Muscle layer of duodenum (tissue), 2 donors: Measurements from ENCODE around the gene SCAP.

Experiments used
- H3K27ac ChIP-seq: one replicate; pipeline ENCODE4 v1.7.0; 2013; ENCODE audit warnings: mild to moderate bottlenecking, low read length
- H3K27me3 ChIP-seq: one replicate; pipeline ENCODE4 v1.7.0; 2013; ENCODE audit warnings: low read depth, mild to moderate bottlenecking, control low read depth, low read length
- H3K36me3 ChIP-seq, 2 donors: one replicate each; pipeline ENCODE4 v1.7.0; 2013; ENCODE audit warnings: low read length in 2 of 2, control low read depth in 1 of 2, mild to moderate bottlenecking in 1 of 2; ENCODE audit not compliant: insufficient read depth in 2 of 2, control insufficient read depth in 1 of 2
- H3K4me1 ChIP-seq, 2 donors: one replicate each; pipeline ENCODE4 v1.7.0; 2013; ENCODE audit warnings: low read length in 2 of 2, mild to moderate bottlenecking in 2 of 2, control low read depth in 1 of 2, moderate library complexity in 1 of 2; ENCODE audit not compliant: insufficient read depth in 2 of 2, control insufficient read depth in 1 of 2
- H3K4me3 ChIP-seq, 2 donors: one replicate each; pipeline ENCODE4 v1.7.0; 2013; ENCODE audit warnings: low read length in 2 of 2, low read depth in 1 of 2, mild to moderate bottlenecking in 1 of 2
- H3K9me3 ChIP-seq, 2 donors: one replicate each; pipeline ENCODE4 v1.7.0; 2013; ENCODE audit warnings: low read length in 2 of 2, control low read depth in 1 of 2, mild to moderate bottlenecking in 1 of 2; ENCODE audit not compliant: control insufficient read depth in 1 of 2
- donor health status: healthy.

SCAP gene

DNA sequence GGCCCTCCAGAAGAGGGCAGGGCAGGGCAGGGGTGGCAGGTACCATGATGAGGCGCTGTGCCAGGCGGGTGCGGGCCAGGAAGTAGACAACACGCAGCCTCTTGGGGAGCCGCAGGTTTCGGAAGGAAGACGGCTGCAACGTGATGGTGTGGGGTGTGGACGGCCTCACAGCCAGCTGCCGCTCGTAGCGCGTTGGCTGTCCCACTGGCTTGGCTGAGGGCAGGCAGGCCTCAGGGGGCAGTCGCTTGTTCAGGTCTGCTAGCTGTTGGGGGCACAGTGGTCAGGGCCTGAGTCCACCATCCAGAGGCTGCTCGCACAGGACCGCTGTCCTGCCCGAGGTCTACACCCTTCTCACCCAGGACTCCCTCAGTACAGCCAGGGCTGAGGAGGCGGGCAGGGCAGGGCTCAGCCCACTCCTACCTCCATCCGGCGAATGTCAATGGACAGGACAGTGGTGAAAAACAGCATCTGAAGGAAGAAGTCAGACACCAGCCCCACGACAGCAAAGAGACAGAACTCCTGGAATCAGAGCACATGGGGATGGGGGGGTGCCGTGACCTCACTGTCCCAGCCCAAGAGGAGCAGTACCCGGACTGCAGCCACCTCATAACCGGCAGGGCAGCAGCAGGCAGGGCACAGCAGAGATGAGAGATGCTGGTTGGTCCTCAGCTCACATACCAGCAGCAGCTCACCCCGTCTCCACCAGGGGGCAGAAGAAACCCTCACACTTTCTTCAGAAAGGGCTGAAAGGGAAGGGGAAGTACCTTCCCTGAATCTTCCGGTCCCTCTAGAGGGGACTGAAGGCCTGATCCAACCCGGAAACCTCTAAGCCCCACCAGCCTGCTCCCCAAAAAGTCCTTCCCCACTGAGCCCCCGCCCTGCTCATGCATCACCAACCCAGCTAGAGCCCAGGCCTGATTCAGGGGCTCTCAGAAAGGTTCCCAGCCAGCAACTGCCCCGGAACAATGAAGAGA is 54.9 kb downstream of the SCAP start:
- H3K36me3 ChIP-seq, result peaks cover 22 to 42% of the 10 kb centered on the region in 2 donors
- H3K27me3 ChIP-seq, result no peaks in the 10 kb centered on the region
- H3K9me3 ChIP-seq, result no peaks in the 10 kb centered on the region
- H3K27ac ChIP-seq, result peak overlapping the region; percentile 62
- H3K4me1 ChIP-seq, result peaks cover 6 to 15% of the 10 kb centered on the region in 2 donors
- peak overlapping the region in 1 of 2 donors; percentile 23 for H3K4me3 ChIP-seq

DNA sequence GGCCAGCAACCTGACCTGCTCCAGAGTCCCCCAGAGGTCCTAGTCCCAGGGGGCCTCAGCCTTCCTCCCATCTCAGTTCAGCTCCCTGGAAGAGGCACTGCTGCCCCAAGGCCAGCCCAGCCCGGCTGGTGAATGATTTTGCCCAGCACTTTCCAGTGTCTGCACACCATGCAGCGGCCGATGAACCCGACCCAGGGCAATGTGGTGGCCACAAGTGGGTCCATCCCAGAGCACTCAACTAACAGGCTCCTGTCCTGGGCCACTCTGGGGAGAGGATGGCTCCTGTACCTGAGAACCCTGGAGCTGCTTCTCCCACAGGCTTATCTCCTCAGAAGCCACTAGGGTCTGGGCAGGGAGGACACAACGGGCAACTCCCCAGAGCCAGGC is 55.7 kb downstream of the SCAP start:
- H3K4me1 ChIP-seq, result peaks cover 6 to 15% of the 10 kb centered on the region in 2 donors
- no peak overlapping the region for H3K4me3 ChIP-seq
- no peaks in the 10 kb centered on the region for H3K27me3 ChIP-seq
- H3K36me3 ChIP-seq, result peaks cover 24 to 42% of the 10 kb centered on the region in 2 donors
- no peak overlapping the region for H3K27ac ChIP-seq
- no peaks in the 10 kb centered on the region for H3K9me3 ChIP-seq

DNA sequence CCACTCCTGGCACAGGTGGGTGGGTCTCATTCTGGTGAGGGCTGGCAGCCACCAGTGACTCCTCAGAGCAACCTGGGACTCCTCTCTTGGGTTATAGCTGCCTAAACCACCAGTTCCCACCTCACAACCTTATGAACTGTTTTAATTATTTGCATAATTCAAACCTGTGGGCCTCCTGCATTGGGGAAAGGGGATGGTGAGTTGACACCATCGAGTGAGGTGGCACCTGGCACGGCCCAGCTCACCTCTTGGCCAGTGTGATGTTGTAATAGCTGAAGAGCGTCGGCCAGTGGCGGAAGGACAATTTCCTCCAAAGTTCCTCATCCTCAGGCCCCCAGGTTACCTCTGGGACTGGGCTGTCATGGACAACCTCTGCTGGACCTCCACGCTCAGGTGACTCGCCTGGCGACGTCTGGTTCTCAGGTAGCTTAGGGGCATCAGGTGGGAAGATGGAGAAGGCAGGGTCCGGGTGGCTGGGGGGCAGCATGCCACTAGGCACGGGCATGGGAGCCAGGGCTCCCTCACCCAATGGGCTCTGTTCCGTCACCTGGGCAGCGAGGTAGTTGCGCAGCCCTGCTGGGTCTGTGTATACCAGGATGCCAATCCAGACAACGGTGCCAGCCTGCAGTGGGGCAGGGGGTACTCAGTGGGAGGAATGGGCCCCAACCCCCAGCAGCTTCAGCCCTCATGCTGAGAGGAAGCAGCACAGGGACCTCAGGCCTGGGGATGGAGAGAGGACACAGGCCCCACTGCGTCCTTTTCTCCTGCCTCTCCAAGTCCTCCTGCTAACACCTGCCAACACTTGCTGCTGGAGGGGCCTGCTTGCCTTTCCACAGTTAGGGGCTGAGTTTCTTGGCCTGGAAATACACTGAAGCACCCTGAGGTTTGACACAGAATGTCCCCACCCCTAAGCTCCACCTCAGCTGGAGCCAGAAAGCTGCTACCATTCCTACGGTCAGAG is 56.4 kb downstream of the SCAP start:
- Histone ChIP-seq H3K4me3 (no peak overlapping the region), H3K27me3 (no peaks in the 10 kb centered on the region), H3K36me3 (peaks cover 23 to 46% of the 10 kb centered on the region in 2 donors), H3K4me1 (peaks cover 6 to 15% of the 10 kb centered on the region in 2 donors), H3K9me3 (no peaks in the 10 kb centered on the region), H3K27ac (no peak overlapping the region)

DNA sequence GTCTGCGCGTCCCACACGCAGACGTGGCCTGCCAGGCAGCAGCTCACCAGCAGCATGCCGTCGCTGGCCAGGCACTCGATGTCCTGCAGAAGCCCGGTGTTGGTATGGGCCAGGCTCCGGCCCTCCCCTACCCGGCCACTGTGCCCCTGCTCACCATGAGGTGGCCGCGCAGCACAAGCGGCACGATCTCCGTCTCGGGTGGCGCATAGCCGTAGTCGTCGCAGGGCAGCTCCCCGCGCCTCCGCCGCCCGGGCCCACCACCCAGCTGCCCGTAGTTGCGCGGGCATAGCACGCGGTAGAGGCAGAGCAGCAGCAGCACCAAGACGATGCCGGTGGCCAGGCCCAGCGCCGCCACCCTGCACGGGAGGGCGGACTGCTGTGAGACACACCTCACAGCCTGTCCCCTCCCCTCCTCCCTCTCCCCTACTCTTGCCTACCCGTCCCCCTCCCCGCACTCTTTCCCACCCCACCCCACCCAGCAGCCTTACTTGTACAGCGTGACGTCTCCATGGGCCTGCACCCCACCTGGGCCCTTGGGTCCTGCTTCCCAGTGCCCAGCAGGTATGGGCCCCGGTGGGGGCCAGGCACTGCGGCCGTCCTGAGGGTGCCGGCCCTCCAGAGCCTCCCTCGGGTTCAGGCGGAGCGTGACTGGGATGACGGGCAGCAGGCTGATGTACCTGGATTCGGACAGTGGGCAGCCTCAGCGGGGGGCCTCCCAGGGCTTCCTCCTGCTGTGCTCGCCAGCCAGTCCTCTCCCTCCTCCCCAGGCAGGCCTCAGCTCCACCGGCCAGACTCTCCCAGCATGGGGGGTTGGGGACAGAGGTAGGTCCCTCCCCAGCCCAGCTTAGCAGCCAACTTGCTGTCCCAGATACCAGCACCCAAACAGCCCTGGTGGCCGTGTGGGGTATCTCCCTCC is 57.3 kb downstream of the SCAP start:
- Histone ChIP-seq H3K4me1 (peaks cover 6 to 15% of the 10 kb centered on the region in 2 donors), H3K27me3 (no peaks in the 10 kb centered on the region), H3K4me3 (no peak overlapping the region), H3K9me3 (no peaks in the 10 kb centered on the region), H3K27ac (no peak overlapping the region), H3K36me3 (peaks cover 32 to 46% of the 10 kb centered on the region in 2 donors)

DNA sequence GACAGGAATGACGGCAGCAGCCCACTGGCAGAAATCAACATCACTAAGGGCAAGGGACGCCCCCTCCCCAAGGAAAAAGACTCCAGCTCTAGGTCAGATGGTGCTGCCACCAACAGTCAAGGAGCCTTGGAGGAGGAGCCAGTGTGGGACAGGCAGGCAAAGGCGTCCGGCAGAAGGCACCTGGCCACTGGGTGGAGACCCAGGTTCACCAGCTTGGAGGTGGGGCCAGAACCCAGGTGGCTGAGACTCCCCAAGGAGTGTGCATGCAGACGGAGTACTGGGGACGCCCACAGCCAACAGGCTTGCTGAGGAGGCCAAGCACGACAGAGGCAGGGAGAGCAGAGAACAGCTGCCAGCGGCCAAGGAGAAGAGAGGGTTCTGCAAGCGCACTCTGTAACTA is 59.7 kb downstream of the SCAP start:
- H3K27ac ChIP-seq, result no peak overlapping the region
- peaks cover 53 to 70% of the 10 kb centered on the region in 2 donors for H3K36me3 ChIP-seq
- peaks cover 0 to 4% of the 10 kb centered on the region in 2 donors for H3K4me1 ChIP-seq
- no peaks in the 10 kb centered on the region for H3K9me3 ChIP-seq
- no peak overlapping the region for H3K4me3 ChIP-seq
- no peaks in the 10 kb centered on the region for H3K27me3 ChIP-seq

DNA sequence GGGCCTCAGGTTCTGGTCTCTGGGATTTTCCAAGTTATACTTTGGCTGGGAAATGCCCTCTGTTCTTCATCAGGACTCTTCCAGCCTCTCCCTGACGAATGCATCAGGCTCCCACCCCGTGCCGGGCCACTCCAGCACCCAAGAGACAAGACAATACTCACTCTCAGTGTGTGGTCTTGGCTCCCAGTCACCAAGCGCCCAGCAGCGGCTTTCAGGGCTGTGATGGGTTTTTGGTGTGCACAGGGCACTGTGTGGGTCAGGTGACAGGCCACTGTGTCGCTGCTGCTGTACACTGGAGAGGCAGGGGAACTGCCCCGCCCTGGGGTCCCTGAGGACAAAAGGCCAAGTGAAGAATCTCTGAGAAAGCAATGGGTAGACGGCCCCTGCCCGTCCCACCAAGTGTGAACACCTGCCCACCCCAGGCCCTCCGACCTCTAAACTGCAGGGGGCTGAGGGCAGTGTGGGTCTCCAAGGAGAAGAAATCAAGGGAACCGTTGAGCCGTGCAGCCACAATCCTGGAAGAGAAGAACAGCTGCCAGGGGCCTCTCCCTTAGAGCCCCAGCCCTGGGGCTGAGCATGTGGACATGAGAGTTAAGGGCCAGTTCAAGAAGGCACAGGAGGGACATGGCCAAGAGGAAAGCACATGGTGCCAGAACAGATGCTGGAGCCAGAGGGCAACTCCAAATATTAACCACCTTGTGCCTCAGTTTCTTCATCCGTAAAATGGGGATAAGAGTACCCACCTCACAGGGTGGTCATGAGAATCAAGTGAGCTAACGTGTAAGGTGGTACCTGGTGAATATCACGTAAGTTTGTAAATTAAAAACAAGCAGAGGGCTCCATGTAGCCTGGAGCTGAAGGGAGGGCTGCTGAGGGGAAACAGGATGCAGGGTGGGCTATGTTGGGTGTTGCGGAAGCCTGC is 60.8 kb downstream of the SCAP start:
- H3K27ac ChIP-seq, result no peak overlapping the region
- H3K9me3 ChIP-seq, result no peaks in the 10 kb centered on the region
- peaks cover 47 to 71% of the 10 kb centered on the region in 2 donors for H3K36me3 ChIP-seq

DNA sequence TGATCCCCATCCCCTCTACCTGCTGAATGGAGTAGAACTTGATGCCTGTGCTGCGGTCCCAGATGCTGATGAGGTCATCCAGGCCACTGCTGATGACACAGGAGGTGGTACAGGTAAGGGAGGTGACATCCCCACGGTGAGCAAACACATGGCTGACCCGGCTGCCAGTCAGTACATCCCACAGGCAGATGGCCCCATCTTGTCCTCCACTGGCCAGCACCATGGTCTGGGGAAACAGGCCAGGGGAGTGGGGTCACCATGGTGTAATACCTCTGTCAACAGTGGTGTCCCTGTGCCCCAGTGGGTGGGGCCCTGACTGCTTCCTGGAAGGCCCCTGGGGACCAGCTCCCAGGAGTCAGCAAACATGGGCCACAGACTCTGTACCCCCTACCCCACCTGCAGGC is 61.6 kb downstream of the SCAP start:
- Histone ChIP-seq H3K27ac (no peak overlapping the region), H3K9me3 (no peaks in the 10 kb centered on the region)

More for the DNA sequence above, 60.8 kb downstream of the SCAP start:
- no peak overlapping the region for H3K4me3 ChIP-seq
- H3K4me1 ChIP-seq, result no peaks in the 10 kb centered on the region
- H3K27me3 ChIP-seq, result no peaks in the 10 kb centered on the region

DNA sequence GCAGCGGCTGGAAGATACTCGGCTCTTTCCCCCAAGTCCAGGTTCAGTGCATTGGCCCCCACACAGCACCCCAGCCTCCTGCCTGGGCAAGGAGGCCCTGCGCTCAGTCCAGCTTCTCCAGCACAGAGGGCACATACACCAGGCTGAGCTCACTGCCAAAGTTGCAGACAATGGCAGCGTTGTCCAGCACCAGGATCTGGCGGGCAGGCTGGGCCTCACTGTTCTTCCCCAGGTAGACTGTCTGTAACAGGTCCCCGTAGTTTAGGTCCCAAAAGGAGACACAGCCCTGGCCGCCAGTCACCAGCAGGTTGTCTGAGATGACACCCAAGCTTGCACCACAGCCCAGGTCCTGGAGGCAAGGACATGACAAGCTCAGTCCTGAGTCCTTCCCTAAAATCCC is 62.0 kb downstream of the SCAP start:
- peaks cover 47 to 80% of the 10 kb centered on the region in 2 donors for H3K36me3 ChIP-seq

More for the DNA sequence above, 61.6 kb downstream of the SCAP start:
- Histone ChIP-seq H3K27me3 (no peaks in the 10 kb centered on the region), H3K4me3 (no peak overlapping the region), H3K36me3 (peaks cover 46 to 76% of the 10 kb centered on the region in 2 donors), H3K4me1 (no peaks in the 10 kb centered on the region)

DNA sequence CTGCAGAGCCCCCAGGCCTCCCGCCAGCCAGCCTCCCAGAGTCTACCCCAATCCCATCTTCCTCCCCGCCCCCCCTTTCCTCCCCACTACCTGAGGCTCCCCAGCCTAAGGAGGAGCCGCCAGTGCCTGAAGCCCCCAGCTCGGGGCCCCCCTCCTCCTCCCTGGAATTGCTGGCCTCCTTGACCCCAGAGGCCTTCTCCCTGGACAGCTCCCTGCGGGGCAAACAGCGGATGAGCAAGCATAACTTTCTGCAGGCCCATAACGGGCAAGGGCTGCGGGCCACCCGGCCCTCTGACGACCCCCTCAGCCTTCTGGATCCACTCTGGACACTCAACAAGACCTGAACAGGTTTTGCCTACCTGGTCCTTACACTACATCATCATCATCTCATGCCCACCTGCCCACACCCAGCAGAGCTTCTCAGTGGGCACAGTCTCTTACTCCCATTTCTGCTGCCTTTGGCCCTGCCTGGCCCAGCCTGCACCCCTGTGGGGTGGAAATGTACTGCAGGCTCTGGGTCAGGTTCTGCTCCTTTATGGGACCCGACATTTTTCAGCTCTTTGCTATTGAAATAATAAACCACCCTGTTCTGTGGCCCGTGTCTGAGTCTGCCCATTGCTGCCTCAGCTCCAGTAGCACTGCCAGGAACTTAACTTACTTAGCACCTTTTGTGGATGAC is 62.8 kb downstream of the SCAP start:
- no peaks in the 10 kb centered on the region for H3K27me3 ChIP-seq
- peaks cover 53 to 85% of the 10 kb centered on the region in 2 donors for H3K36me3 ChIP-seq
- no peak overlapping the region for H3K27ac ChIP-seq
- H3K4me1 ChIP-seq, result no peaks in the 10 kb centered on the region
- no peaks in the 10 kb centered on the region for H3K9me3 ChIP-seq
- no peak overlapping the region for H3K4me3 ChIP-seq

More for the DNA sequence above, 62.0 kb downstream of the SCAP start:
- H3K9me3 ChIP-seq, result no peaks in the 10 kb centered on the region
- no peak overlapping the region for H3K4me3 ChIP-seq
- no peaks in the 10 kb centered on the region for H3K27me3 ChIP-seq
- no peaks in the 10 kb centered on the region for H3K4me1 ChIP-seq
- no peak overlapping the region for H3K27ac ChIP-seq
